Colonic mucosa (tissue), 4 donors: ENCODE measurements around the gene FILIP1L. TPM values are rescaled to one million over a fixed set of nuclear protein-coding genes. Genes with fewer than 3 reads are reported as not detected.

ENCODE experiments used
- DNase-seq: peaks from one replicate; pipeline ENCODE4 v3.0.0-alpha.2; 2020
- H3K27ac ChIP-seq: fragments of 200-600 bp; one replicate; pipeline ENCODE4 v1.8.0; 2021
- H3K27me3 ChIP-seq: fragments of 200-600 bp; one replicate; pipeline ENCODE4 v1.8.0; 2021
- H3K36me3 ChIP-seq: fragments of 200-600 bp; one replicate; pipeline ENCODE4 v1.8.0; 2021
- H3K4me1 ChIP-seq: fragments of 200-600 bp; one replicate; pipeline ENCODE4 v1.8.0; 2021; ENCODE audit warnings: mild to moderate bottlenecking
- H3K4me3 ChIP-seq: fragments of 200-600 bp; one replicate; pipeline ENCODE4 v1.8.0; 2021
- H3K9ac ChIP-seq, 2 donors: one replicate each; pipeline ENCODE4 v1.7.0; 2013; ENCODE audit warnings: control low read depth in 2 of 2, low read depth in 2 of 2, low read length in 2 of 2
- H3K9me3 ChIP-seq: fragments of 200-600 bp; one replicate; pipeline ENCODE4 v1.8.0; 2021
- CTCF ChIP-seq: fragments of 200-600 bp; IDR thresholded peaks from one replicate; pipeline ENCODE4 v1.8.0; 2022; ENCODE audit warnings: antibody characterized with exemption, mild to moderate bottlenecking
- intact Hi-C: fragments of 100-400 bp; cut with DNase I; formaldehyde crosslinking; loops from one replicate; pipeline ENCODE4 v1.14.1; 2022
- total RNA-seq, 2 donors: library from RNA; stranded (reverse); fragmentation: NEBNext Ultra II Directional in 1 of 2; extraction: Animal tissue kit (Norgen Biotek cat#: 25700) in 1 of 2; gene quantifications; one replicate each; pipeline ENCODE4 v1.2.1, GENCODE V29; 2021
- donor health status: healthy.
- donor health status: DM: no; HTN: no; CAD: no.
- donor health status: DM: no; HTN: no; CAD: no.

FILIP1L gene
- total RNA-seq, 2 donors from 2014 or later: 3.7 to 29.0 TPM

- Histone ChIP-seq H3K9me3 (no peaks in the 10 kb centered on the region), H3K27ac (no peak overlapping the region), H3K27me3 (no peaks in the 10 kb centered on the region), H3K36me3 (no peaks in the 10 kb centered on the region), H3K9ac (no peak overlapping the region), H3K4me1 (no peaks in the 10 kb centered on the region), H3K4me3 (no peak overlapping the region)
- DNase-seq: no peak
- TF ChIP-seq CTCF: no peak
- intact Hi-C loops: no loop called here
Measured at GRCh38 chr3:100084100-100084806, 30.0 kb downstream of the FILIP1L start.

GRCh38 chr3:100083209-100083608, 31.1 kb downstream of the FILIP1L start:
- Histone ChIP-seq H3K36me3 (no peaks in the 10 kb centered on the region), H3K4me1 (no peaks in the 10 kb centered on the region), H3K9me3 (no peaks in the 10 kb centered on the region), H3K9ac (no peak overlapping the region), H3K27me3 (no peaks in the 10 kb centered on the region), H3K4me3 (no peak overlapping the region), H3K27ac (no peak overlapping the region)
- TF ChIP-seq CTCF: no peak
- intact Hi-C loops: no loop called here
- no peak for DNase-seq

GRCh38 chr3:100082714-100083113, 31.6 kb downstream of the FILIP1L start:
- Histone ChIP-seq H3K9me3 (no peaks in the 10 kb centered on the region), H3K9ac (no peak overlapping the region), H3K27me3 (no peaks in the 10 kb centered on the region), H3K36me3 (no peaks in the 10 kb centered on the region), H3K4me3 (no peak overlapping the region), H3K4me1 (no peaks in the 10 kb centered on the region), H3K27ac (no peak overlapping the region)
- no peak for TF ChIP-seq CTCF
- DNase-seq: no peak
- intact Hi-C loops: no loop called here

GRCh38 chr3:100081986-100082692, 32.2 kb downstream of the FILIP1L start:
- DNase-seq: no peak
- intact Hi-C loops: no loop called here
- H3K4me1 ChIP-seq: peaks cover under 1% of the 10 kb centered on the region
- H3K9ac ChIP-seq: no peak overlapping the region
- H3K27me3 ChIP-seq: no peaks in the 10 kb centered on the region
- H3K9me3 ChIP-seq: no peaks in the 10 kb centered on the region
- no peak for TF ChIP-seq CTCF
- H3K36me3 ChIP-seq: no peaks in the 10 kb centered on the region
- H3K4me3 ChIP-seq: no peak overlapping the region
- no peak overlapping the region for H3K27ac ChIP-seq

GRCh38 chr3:100081311-100081710, 33.0 kb downstream of the FILIP1L start:
- H3K36me3 ChIP-seq: no peaks in the 10 kb centered on the region
- no peak overlapping the region for H3K9ac ChIP-seq
- no peak for DNase-seq
- intact Hi-C loops: no loop called here
- no peak for TF ChIP-seq CTCF
- H3K4me3 ChIP-seq: no peak overlapping the region
- H3K27ac ChIP-seq: no peak overlapping the region
- H3K27me3 ChIP-seq: no peaks in the 10 kb centered on the region
- no peaks in the 10 kb centered on the region for H3K9me3 ChIP-seq
- peaks cover 6% of the 10 kb centered on the region for H3K4me1 ChIP-seq
